GM19240 (cell line): ENCODE results near the gene MCF2.
"Not testable (repeated sequence)": the region's sequence is repeated elsewhere in the genome, so short reads cannot be mapped to it uniquely, and the experiment has no call there.

Source experiments
- DNase-seq: peaks from one replicate; pipeline ENCODE4 v3.0.0; 2011; ENCODE audit warnings: low spot score; ENCODE audit not compliant: insufficient read length

The MCF2 gene

DNA sequence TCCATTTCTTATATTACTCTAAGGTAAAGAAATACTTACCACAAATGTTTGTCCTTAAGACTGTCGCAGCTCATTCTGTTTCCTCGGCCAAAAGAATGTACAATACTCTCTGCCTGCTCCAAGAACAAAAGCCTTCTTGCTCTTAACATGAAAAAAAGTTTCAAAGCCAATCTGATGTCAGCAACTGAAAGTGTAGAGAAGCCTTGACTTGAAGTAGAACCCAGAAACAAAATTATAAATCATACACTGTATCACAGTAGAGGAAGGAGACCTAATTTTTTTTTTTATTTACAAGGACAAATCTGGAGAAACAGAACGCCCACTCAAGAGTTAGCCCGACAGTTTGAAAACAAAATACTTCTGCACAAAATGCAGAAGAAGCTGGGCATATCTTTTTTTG, at the start of gene MCF2:
Gene MCF2, minus strand, starts transcription at position 101 of the 400 bp plus-strand sequence. CDS start 56,423 bp downstream, outside the sequence.
- no peak for DNase-seq

DNA sequence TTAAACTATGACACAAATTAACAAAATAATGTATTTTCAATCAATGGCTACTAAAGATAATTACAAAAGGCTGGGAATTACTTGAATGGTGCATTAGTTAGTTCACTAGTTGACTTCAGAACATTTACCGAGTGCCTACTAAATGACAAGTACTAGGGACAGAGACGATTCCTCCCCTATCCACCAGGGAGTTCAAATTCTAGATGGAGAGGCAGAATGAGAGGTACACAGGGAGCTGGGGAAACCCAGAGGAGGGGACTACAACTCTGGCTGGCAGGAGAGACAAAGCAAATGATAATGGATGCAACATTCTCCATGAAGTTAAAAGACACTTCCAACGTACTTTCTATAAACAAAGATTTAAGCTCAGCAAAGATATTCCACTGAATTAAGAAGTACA, 43.1 kb upstream of the MCF2 start:
- DNase-seq = no peak

DNA sequence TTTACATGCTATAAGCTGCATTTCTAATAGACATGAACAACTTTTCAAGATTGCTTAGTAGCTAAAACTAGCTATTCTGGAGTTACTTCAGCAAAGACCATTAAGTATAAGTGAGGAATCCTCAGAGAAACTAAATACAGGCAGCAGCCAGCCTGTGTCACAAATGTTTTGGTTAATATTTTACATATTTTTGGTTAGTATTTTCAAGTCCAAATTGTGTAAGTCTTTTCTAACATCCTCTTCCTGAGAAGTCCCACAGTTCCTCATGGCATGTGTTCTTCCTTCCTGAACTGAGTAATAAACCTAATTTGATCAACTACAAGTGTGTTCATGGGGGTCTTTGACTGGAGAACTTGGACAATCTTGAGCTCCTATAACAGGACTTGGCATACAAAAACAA, 42.4 kb upstream of the MCF2 start:
- DNase-seq = no peak

GRCh38 chrX:139739138-139739537, 31.2 kb upstream of the MCF2 start:
- no peak for DNase-seq

DNA sequence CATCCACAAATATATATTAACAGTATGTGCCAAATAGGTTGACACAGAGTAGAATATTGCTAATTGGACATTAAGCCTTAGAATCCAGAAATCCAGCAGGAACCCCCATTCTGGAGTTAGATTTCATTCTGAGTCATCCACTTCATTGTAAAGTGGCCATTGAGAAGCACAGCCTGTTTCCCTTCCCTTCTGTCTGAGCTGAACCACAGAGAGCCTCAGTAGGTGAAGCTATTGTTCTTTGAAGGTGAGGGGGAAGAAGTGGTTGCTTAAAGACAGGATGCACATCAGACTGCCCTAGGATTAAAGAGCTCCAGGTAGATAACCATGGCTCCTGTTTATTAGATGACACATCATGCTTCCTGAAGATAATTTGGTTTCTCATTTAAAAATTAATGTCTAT, 30.6 kb upstream of the MCF2 start:
- no peak for DNase-seq

DNA sequence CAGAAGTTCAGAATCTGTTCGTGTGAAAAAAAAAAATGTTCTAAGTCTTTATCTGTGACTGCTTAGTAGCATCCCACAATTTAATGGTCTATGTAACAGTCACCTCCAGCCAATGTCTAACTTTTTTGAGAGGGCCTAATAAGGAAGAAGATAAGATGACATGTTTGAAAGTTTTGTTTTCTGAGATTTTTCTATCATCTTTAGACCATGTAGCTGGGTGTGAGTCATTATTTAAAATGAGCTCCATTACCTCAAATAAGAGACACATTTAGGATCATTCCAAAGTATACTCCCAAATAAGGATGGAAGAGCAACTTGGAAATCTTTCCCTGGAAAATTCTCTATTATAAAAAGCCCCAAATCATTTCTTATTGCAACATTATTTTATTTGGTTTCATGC, 28.2 kb upstream of the MCF2 start:
- DNase-seq = no peak

- no peak for DNase-seq
Observed at GRCh38 chrX:139734996-139735395, 27.0 kb upstream of the MCF2 start.

GRCh38 chrX:139725720-139726119, 17.8 kb upstream of the MCF2 start:
- no peak for DNase-seq

GRCh38 chrX:139724626-139725025, 16.7 kb upstream of the MCF2 start:
- no peak for DNase-seq

DNA sequence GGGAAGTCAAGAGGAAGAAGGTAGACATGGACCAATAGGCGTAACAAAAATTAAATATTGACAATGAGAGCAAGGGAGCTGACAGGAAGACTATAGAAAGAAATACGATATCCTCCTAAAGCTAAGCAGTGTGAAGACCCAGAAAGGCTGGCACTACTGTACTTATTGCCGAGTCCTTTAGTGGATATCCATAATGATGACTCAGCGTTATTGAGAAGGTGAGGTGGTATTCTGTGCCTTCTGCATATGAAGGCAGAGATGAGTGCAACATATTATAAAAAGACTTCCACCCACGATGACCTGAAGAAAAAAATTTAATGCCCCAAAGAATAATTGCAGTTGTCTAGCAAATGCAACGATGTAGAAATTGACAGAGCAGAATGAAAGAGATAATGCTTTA, 13.0 kb upstream of the MCF2 start:
- DNase-seq = no peak

- no peak for DNase-seq
Observed at GRCh38 chrX:139720136-139720535, 12.2 kb upstream of the MCF2 start.

- no peak for DNase-seq
Observed at GRCh38 chrX:139702658-139703057, 5.3 kb downstream of the MCF2 start.

GRCh38 chrX:139692908-139693307, 15.1 kb downstream of the MCF2 start:
- no peak for DNase-seq

DNA sequence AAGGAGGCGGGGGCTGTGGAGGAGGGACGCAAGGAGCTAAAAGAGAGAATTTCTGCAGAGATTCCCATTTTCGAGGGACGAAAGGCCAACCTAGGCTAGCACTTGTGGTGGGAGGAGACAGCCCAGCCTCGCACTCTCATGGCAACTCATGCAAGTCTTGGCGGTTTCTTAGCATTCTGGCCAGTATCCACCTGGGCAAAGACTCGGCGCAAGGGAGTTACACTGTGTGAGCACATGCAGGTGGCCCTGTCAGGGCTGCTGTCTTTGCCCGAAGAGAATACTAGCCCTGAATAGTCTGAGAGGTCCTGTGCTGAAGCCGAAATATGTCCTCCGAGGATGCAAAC, 15.5 kb downstream of the MCF2 start:
- DNase-seq = no peak

GRCh38 chrX:139691843-139692505, 16.0 kb downstream of the MCF2 start:
- no peak for DNase-seq

- no peak for DNase-seq
Observed at GRCh38 chrX:139691493-139691842, 16.5 kb downstream of the MCF2 start.

GRCh38 chrX:139685175-139685574, 22.8 kb downstream of the MCF2 start:
- DNase-seq = not testable (repeated sequence)

DNA sequence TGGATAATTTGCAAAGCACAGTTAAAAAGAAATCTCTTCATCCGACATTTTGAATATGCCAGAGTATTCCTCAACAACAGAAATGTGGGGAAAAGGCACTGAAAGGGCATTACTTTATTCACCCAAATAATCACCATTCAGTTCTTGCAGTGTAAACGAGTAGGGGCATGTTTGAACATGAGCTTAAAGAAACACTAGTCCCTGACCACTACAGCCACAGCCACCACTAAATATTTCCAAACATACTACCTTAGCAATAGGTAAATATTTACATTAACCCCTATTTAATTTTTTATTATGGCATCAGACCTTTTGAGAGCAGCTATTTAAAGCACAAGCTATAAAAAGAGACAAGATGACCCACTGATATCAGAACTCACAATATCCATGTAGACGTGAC, 27.6 kb downstream of the MCF2 start:
- DNase-seq = no peak

DNA sequence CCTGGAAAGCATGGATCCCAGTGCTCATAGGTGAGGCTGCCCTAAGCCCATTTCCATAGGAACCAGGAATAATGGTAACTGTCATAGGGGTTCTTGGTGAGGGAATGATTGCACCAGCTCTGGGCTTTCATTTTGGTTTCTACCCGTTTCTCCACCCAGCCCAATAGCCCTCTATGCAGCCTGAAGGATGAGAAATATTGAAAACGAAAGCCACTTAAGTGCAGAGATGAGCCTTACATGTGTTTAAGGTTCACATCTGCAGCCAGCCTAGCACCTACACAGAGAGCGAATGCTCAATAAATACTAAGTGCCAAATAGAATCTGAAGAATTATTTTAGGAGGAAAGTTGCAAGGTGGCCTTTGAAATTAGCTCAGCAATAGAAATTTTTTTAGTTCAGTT, 60.4 kb downstream of the MCF2 start:
- DNase-seq = no peak

DNA sequence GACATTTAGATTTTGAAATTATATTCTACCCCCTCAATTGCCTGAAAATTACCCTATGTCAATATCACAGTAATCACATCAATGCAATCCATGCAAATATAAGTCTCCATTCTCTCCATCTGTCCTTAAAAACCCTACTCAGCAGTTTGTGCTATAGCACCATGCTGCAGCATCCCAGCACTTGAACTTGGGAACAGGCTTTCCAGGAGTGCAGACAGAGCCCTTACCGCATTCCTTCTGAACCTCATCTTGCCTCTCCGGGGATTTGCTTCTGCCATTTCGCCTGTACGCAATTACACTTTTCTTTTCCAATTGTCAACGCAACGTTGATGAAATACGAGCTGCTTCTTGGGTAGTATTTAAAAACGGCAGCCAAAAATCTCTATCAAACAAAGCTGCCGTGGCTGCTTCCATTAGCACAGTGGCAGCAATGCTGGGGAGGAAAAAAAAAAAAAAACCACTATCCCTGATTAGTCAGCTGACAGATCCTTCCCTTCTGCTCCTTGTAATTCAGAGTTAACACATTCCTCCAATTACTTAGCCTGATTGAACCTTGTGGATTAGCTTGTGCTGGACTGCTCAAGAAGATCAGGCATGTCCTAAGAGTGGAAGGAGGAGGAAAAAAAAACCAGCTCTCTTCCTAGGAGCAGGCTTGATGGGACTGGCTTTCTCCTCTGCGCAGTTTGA, 65.6 kb downstream of the MCF2 start:
- DNase-seq = no peak

- no peak for DNase-seq
Observed at GRCh38 chrX:139640259-139640658, 67.7 kb downstream of the MCF2 start.

- DNase-seq = no peak
Observed at GRCh38 chrX:139639253-139639652, 68.7 kb downstream of the MCF2 start.

DNA sequence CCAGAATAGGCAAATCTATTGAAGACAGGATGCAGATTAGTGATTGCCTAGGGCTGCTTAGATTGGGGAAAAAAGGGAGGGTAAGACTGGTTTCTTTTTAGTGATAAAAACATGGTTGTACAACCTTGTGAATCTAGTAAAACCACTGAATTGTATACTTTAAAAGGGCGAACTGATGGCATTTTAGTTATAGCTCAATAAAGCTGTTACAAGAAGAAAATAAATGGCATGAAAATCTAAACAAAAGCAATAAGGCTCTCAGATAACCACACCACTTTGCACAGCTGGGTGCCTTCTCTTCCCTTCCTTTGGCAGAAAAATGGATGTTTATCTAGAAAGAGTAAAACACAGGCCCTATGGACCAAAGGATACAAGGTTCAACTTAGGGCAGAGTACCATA, 107.9 kb downstream of the MCF2 start:
- no peak for DNase-seq
